GM21390 (cell line): ENCODE results near the gene TESMIN.

Experiments
- ATAC-seq: cut with Tn5 transposase; IDR thresholded peaks from one replicate; pipeline ENCODE4 v1.9.1; 2021; ENCODE audit not compliant: unreplicated experiment

TESMIN gene

GRCh38 chr11:68714060-68714856 is 37.1 kb downstream of the TESMIN start:
- ATAC-seq, result no peak

DNA sequence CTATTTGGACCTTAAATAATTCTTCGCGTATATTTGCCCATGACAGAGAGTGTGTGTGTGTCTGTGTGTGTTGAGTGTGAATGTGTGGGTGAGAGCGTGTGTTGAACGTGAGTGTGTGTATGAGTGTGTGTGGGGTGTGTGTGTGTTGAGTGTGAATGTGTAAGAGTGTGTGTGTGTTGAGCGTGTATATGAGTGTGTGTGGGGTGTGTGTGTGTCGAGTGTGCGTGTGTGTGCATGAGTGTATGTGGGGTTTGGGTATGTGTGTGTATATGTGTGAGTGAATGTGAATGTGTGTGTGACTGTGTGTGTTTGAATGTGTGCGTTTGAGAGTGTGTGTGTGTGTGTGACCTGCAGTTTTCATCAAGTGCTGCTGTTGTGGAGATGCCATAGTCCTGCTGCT is 40.2 kb downstream of the TESMIN start:
- no peak for ATAC-seq

DNA sequence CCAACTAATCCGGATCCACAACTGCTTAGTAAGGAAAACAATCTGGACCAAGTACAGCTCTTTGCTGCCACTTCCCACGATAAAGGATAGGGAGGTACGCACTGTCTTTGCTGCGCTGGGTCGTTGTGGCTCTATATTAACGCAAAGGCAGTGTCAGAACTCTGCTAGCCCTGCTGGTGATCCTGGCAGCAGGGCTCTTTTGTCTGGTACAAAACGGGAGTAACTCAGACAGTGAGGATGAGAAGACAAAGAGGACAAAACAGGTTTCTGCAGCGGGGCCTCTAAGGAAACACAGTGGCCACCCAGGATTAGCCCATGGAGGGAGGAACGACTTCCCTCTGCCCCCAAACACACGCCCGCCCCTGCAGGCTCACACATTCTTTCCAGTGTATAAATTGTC is 40.9 kb downstream of the TESMIN start:
- no peak for ATAC-seq

DNA sequence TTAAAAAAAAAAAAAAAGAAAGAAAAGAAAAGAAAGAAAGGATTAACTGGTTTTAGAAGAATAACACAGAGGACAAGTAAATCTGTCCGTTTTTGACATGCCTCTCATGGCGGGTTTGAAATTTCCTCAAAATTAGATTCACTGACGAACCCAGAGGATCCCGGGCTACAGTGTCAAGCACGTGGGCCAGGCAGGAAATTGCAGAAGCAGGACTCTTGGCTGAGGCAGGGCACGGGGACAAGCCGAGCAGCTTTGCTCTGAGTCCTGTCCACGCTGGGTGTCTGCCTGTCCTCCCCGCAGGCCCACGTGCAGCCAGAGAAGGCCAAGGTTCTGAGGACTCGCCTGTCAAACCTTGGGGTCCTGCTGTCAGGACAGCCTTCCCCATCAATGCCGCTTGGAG is 42.3 kb downstream of the TESMIN start:
- ATAC-seq, result no peak

- ATAC-seq, result no peak
Measured at GRCh38 chr11:68707527-68707926, 43.8 kb downstream of the TESMIN start.

DNA sequence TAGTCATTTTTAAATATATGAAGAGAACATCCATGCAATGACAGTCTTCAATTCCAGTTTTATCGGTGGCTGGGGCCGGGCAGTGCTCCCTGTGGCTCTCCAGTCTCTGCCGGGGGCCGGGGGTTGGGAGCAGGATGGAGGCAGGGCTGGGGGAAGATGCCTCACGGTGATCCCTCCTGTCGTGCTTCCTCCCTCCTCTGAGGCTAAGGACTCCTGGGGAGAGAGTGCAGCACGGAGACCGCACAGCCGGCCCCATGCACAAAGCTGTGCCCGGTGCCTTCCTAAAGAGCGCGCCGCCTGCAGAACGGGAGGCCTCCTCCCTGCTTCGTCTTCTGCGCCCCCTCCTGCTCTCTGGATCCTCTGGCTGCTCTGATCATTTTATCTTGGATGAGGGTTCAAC is 46.4 kb downstream of the TESMIN start:
- no peak for ATAC-seq

DNA sequence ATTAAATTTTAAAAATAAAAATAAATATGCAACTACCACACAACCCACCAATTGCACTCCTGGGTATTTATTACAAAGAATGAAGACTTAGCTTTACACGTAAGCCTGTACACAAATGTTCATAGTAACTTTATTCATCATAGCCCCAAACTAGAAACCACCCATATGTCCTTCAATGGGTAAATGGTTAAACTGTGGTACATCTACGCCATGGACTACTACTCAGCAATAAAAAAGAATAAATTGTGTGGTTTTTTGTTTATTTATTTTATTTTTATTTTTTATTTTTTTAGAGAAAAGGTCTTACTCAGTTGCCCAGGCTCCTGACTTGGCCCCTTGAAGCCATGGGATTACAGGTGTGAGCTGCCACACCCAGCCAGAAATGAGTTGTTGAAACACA is 52.3 kb downstream of the TESMIN start:
- no peak for ATAC-seq

- no peak for ATAC-seq
Measured at GRCh38 chr11:68695531-68695930, 55.8 kb downstream of the TESMIN start.

GRCh38 chr11:68694431-68695297 is 56.7 kb downstream of the TESMIN start:
- no peak for ATAC-seq

- ATAC-seq, result no peak
Measured at GRCh38 chr11:68693484-68693882, 57.8 kb downstream of the TESMIN start.

- no peak for ATAC-seq
Measured at GRCh38 chr11:68692871-68693483, 58.3 kb downstream of the TESMIN start.

DNA sequence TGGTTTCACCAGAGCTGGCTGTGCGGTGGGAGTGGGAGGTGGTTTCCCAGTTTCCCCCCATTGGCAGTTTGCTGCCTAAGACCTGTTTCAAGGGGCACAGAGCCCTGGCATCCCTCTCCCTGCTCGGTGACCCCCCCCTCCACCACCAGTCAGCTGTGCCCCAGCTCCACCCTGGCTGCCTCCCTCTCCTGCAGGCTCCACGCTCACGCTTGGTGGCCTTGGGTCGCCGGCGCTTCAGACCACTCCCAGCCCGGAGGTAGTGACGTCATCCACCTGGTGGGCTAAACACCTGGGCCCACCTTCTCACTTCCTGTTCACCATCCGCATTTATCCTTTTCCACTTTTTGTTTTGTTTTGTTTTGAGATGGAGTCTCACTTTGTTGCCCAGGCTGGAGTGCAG is 59.2 kb downstream of the TESMIN start:
- ATAC-seq, result no peak

DNA sequence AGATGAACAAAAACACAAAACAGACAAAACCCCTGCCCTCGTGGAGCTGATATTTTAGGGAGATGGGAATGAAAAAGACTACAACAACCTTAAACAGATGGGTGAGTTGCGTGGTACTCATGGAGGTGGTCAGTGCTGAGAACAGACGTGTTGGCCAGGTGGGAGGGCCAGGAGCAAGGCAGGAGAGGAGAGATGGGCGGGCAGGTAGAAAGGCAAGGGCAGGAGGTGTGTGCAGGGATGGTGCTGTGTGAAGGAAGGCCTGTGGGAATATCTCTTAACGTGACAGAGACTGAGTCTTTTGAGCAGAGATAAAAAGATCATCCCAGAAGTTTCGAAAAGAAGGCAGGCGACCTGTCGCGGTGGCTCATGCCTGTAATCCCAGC is 59.9 kb downstream of the TESMIN start:
- ATAC-seq, result no peak

DNA sequence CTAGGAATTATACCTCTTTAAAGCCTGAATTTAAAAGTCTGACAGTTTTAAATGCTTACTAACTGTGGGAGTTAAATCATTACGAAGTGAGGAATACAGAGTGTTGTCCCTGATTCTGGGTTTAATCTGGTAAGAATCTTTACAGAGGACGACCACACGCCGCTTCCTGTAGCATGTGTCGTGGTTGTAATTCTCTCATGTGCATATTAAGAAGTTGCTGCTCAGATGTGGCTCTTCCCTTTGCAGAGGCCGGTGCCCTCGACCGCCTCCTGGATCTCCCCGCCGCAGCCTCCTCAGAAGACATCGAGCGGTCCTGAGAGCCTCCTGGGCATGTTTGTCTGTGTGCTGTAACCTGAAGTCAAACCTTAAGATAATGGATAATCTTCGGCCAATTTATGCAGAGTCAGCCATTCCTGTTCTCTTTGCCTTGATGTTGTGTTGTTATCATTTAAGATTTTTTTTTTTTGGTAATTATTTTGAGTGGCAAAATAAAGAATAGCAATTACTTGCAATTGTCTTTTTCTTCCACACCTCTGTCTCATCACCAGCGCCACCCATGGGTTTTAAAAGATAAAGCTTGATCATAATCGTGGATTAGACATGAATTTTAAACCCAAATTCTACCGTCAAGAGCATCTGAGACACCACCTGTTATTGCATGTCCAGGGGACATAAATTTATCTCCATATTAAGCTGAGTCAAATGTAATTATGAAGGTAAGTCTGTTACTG is 60.5 kb downstream of the TESMIN start:
- no peak for ATAC-seq

DNA sequence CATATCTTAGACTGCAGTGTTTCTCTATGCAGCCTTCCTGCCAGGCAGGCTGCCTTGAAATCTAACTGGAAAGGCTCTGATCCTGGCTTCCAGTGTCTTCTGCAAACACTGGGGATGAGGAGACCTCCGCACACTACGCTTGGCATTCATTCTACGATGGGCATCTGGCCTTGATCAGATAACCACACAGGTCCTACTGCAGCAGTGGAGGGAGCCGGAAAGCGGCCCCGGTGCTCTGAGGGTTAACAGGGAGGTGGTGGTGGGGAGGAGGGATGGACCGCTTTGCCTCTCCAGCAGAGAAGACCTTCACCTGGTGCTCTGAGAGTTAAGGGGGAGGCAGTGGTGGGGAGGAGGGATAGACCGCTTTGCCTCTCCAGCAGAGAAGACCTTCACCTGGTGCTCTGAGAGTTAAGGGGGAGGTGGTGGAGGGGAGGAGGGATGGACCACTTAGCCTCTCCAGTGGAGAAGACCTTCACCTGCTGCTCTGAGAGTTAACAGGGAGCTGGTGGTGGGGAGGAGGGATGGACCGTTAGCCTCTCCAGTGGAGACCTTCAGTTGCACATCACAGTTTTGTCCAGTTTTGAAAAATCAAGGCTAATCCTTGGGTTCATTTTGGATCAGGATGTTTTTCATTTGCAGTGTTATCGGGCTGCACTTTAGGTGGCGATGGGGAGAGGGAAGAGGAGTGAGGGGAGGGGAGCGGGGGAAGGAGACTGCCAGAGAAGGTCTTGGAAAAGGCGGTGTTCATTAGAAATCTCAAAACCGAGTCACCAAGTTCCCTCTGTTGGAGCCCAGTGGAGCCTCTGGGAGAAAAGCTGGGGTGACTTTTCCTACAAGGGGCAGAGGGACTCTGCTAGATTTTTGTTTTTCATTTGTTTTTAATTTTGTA is 61.3 kb downstream of the TESMIN start:
- no peak for ATAC-seq

- no peak for ATAC-seq
Measured at GRCh38 chr11:68688881-68689280, 62.4 kb downstream of the TESMIN start.

DNA sequence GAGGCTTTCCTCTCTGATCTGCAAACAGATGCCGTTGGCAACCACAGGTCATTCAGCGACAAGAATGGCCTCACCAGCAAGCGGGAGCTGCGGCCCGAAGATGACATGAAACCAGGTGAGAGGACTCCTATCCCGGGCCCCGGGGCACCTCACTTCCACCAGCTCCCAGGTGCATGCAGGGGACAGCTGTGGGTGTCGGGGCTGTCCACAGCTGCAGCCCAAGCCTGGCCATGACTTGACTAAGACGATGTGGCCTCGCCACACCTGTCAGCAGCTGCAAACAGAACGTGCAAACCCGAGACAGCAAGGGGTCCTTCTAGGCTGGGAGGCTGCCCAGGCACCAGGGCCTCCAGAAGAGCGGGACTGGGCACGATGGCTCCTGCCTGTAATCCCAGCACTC is 63.3 kb downstream of the TESMIN start:
- no peak for ATAC-seq

DNA sequence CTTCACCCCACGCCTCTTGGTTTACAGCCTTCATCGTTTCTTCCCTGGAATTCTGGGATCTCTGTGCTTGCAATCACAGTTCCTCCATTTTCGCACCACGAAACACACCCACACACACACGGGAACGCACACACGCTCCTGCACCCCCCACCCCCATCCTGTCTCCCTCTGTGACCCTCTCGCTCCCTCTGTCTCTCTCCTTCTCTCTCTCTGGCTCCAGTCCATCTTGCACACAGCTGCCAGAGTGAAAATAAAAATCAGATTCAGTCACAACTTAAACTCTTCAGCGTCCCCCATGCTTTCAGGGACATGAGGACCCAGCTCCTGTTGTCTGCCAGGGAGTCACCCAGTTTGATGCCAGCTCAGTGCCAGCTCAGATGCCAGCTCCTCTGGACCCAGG is 64.0 kb downstream of the TESMIN start:
- no peak for ATAC-seq

DNA sequence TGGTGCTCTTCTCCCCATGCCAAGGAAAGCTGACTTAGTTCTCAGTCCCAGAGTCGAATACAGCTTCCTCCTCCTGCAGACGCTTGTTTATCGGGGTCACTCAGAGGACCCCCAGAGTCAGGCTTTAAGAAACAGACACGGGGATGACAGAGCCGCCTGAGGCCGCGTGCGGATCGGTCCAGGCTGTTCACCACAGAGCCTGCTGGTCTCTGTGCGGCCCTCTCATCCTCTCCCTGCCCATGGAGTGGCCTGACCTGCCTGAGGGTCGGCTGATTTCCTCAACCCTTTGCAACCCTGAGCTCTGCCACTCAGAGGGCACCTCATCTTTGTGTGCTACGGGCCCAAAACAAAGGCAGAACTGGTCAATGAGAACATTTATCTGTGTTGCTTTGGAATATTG is 64.8 kb downstream of the TESMIN start:
- no peak for ATAC-seq

DNA sequence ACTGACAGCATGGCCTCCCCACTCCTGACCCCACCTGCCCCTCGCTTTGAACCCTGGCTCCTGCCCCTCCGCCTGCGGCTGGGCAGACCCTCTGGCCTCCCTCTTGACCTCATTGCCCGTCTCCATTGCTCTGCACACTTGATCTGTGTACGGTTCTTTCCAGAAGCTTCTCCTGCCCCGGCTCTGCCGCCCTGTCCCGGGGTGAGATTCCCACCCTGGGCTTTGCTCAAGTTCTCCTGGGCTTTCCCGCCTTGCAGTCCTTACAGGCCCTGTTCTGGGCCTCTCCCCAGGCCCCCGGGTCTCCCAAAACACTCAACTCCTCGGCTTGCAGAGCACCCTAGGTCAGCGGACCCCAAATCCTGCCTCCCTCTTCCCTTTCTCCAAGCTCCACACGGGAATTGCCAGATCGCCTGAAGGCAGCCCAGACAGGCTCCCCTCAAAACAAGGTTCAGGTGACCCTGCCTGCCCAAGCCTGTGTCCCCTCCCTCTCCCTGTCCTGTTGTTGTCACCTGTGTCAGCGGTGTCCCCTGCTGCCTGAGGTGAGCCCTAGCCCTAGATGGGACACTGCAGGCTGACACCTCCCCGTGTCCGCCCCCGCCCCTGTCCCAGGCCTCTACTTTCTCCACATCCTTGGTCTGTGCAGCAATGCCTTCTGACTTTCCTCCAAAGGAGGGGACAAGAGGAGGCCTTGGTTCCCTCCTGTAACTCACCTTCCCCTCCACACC is 65.5 kb downstream of the TESMIN start:
- no peak for ATAC-seq
